Hepatocyte (in vitro differentiated cells): ENCODE data around the gene ATAD3B. TPM values are rescaled to one million over a fixed set of nuclear protein-coding genes. Genes with fewer than 3 reads are reported as not detected.
"Not testable (repeated sequence)": the region's sequence is repeated elsewhere in the genome, so short reads cannot be mapped to it uniquely, and the experiment has no call there.

Experiments used
- DNase-seq: peaks from one replicate; pipeline ENCODE4 v3.0.0-alpha.2; 2016; ENCODE audit warnings: low spot score
- H2AFZ ChIP-seq: fragments of 200-600 bp; sonication (generic); 2 replicates; pipeline ENCODE4 v1.6.0; 2016; ENCODE audit warnings: antibody characterized with exemption, mild to moderate bottlenecking
- H3K27ac ChIP-seq: fragments of 200-600 bp; sonication (generic); 2 replicates; pipeline ENCODE4 v1.5.1; 2016; ENCODE audit warnings: mild to moderate bottlenecking
- H3K27me3 ChIP-seq: fragments of 200-600 bp; sonication (generic); 2 replicates; pipeline ENCODE4 v1.6.1; 2016
- H3K36me3 ChIP-seq: fragments of 200-600 bp; sonication (generic); replicated peaks from 2 replicates; pipeline ENCODE4 v1.5.1; 2016; ENCODE audit warnings: low read depth; ENCODE audit not compliant: insufficient read depth
- H3K4me1 ChIP-seq: fragments of 200-600 bp; sonication (generic); 2 replicates; pipeline ENCODE4 v1.5.1; 2016; ENCODE audit warnings: mild to moderate bottlenecking, moderate library complexity; ENCODE audit not compliant: insufficient read depth
- H3K4me2 ChIP-seq: fragments of 200-600 bp; sonication (generic); 2 replicates; pipeline ENCODE4 v1.6.0; 2016
- H3K4me3 ChIP-seq: fragments of 200-600 bp; sonication (generic); 2 replicates; pipeline ENCODE4 v1.5.1; 2016; ENCODE audit warnings: mild to moderate bottlenecking
- H3K79me2 ChIP-seq: fragments of 200-600 bp; sonication (generic); 2 replicates; pipeline ENCODE4 v1.6.0; 2017; ENCODE audit warnings: mild to moderate bottlenecking
- H3K9me2 ChIP-seq: fragments of 200-600 bp; sonication (generic); replicated peaks from 2 replicates; pipeline ENCODE4 v1.6.0; 2017; ENCODE audit warnings: mild to moderate bottlenecking; ENCODE audit not compliant: insufficient read depth
- H3K9me3 ChIP-seq: fragments of 200-600 bp; sonication (generic); 2 replicates; pipeline ENCODE4 v1.5.1; 2016; ENCODE audit warnings: low read depth, mild to moderate bottlenecking
- H4K20me1 ChIP-seq: fragments of 200-600 bp; sonication (generic); 2 replicates; pipeline ENCODE4 v1.6.0; 2016; ENCODE audit warnings: mild to moderate bottlenecking; ENCODE audit not compliant: insufficient read depth, poor library complexity, severe bottlenecking
- EZH2 ChIP-seq: fragments of 200-600 bp; sonication (generic); IDR thresholded peaks from 2 replicates; pipeline ENCODE4 v1.6.1; 2016; ENCODE audit warnings: antibody characterized with exemption, mild to moderate bottlenecking, borderline replicate concordance
- EZH2phosphoT487 ChIP-seq: fragments of 200-600 bp; sonication (generic); IDR thresholded peaks from one replicate; pipeline ENCODE4 v1.6.1; 2018; ENCODE audit warnings: antibody characterized with exemption, mild to moderate bottlenecking, low read depth, moderate library complexity; ENCODE audit not compliant: unreplicated experiment, severe bottlenecking
- WGBS: methylation state at CpG from one replicate; pipeline ENCODE4 v1.1.6; 2016; ENCODE audit warnings: low lambda C conversion rate; ENCODE audit errors: missing lambda C conversion rate; 5-methylcytosine and 5-hydroxymethylcytosine counted together
- polyA plus RNA-seq: library from polyadenylated mRNA; unstranded; fragments of >200 nt; fragmentation: Nextera tagmentation; extraction: Ambion mirVana; gene quantifications from 2 replicates; pipeline ENCODE4 v1.2.1, GENCODE V29; 2016
- total RNA-seq: library from RNA; depleted of rRNA; stranded (reverse); fragments of >200 nt; gene quantifications from 2 replicates; pipeline ENCODE4 v1.2.3, GENCODE V29; 2014
- TF ChIP-seq, protein P1 (sequence below): fragments of 200-600 bp; sonication (generic); IDR thresholded peaks from 2 replicates; pipeline ENCODE4 v1.5.1; 2016; ENCODE audit warnings: antibody characterized with exemption, mild to moderate bottlenecking; ENCODE audit not compliant: poor library complexity

ATAD3B gene
- total and polyA plus RNA-seq, 2 experiments from 2014 or later: 13.4 to 33.2 TPM

DNA sequence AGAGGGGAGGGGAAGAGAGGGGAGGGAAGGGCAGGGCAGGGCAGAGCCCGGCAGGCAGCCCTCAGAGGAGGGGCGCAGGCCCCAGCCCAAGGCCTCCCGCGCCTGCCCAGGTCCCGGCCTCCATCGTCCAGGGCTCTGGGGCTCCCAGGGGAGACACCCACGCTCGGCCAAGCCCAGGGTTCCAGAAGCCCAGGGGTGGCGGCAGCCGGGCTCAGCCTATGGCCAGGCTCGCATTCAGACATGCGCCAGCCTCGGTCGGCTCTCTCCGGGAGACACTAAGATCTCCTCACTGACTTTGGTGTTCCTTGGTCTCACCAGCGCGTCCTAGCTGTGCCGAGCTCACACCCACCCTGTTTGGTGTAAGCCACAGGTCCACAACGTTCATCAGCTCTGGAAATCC is 43.4 kb upstream of the ATAD3B start:
- Histone ChIP-seq H3K79me2 (no peaks in the 10 kb centered on the region), H3K9me2 (no peaks in the 10 kb centered on the region), H3K9me3 (no peaks in the 10 kb centered on the region), H3K27ac (no peak overlapping the region), H3K36me3 (no peaks in the 10 kb centered on the region), H4K20me1 (no peaks in the 10 kb centered on the region), H3K27me3 (no peaks in the 10 kb centered on the region), H2AFZ (no peak overlapping the region), H3K4me1 (peaks cover 38% of the 10 kb centered on the region), H3K4me3 (no peak overlapping the region), H3K4me2 (no peak overlapping the region)
- no peak for TF ChIP-seq EZH2phosphoT487
- TF ChIP-seq, protein P1, sequence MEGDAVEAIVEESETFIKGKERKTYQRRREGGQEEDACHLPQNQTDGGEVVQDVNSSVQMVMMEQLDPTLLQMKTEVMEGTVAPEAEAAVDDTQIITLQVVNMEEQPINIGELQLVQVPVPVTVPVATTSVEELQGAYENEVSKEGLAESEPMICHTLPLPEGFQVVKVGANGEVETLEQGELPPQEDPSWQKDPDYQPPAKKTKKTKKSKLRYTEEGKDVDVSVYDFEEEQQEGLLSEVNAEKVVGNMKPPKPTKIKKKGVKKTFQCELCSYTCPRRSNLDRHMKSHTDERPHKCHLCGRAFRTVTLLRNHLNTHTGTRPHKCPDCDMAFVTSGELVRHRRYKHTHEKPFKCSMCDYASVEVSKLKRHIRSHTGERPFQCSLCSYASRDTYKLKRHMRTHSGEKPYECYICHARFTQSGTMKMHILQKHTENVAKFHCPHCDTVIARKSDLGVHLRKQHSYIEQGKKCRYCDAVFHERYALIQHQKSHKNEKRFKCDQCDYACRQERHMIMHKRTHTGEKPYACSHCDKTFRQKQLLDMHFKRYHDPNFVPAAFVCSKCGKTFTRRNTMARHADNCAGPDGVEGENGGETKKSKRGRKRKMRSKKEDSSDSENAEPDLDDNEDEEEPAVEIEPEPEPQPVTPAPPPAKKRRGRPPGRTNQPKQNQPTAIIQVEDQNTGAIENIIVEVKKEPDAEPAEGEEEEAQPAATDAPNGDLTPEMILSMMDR: no peak
- no peak for TF ChIP-seq EZH2
- 92% methylated on average over 12 of the region's 19 CpGs for WGBS
- no peak for DNase-seq

DNA sequence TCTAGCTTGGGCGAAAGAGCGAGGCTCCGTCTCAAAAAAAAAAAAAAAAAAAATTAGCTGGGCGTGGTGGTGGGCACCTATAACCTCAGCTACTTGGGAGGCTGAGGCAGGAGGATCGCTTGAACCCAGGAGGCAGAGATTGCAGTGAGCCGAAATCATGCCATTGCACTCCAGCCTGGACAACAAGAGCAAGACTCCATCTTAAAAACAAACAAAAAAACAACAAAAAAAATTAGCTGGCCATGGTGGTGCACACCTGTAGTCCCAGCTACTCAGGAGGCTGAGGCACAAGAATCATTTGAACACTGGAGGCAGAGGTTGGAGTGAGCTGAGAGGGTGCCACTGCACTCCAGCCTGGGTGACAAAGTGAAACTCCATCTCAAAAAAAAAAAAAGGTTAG is 42.6 kb upstream of the ATAD3B start:
- not testable (repeated sequence) for H3K9me3 ChIP-seq, DNase-seq, H3K4me2 ChIP-seq, H3K36me3 ChIP-seq, H3K4me3 ChIP-seq, H2AFZ ChIP-seq, H3K27me3 ChIP-seq, H4K20me1 ChIP-seq, H3K79me2 ChIP-seq, H3K27ac ChIP-seq, H3K9me2 ChIP-seq
- peaks cover 46% of the 10 kb centered on the region for H3K4me1 ChIP-seq
- 99% methylated on average over 5 of the region's 6 CpGs for WGBS

DNA sequence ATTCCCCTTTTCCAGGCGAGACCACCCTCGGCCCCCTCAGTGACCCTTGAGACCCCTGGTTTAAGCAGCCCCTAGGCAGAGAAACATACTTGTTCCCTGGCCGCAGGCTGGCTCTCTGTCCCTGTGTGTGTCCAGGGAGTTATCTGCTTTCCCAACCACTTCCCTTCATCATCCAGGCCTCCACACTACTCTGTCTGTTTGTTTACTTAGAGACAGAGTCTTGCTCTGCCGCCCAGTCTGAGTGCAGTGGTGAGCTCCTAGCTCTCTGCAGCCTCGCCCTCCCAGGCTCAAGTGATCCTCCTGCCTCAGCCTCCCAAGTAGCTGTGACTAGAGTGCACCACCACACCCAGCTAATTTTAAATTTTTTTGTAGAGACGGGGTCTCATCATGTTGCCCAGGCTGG is 41.9 kb upstream of the ATAD3B start:
- no peak for DNase-seq
- no peaks in the 10 kb centered on the region for H3K27me3 ChIP-seq
- peak overlapping the region; percentile 96 for H3K27ac ChIP-seq
- H3K9me2 ChIP-seq: no peaks in the 10 kb centered on the region
- peaks cover 53% of the 10 kb centered on the region for H3K4me1 ChIP-seq
- H2AFZ ChIP-seq: no peak overlapping the region
- H3K4me2 ChIP-seq: peak overlapping the region; percentile 66
- 83% methylated on average over 6 of the region's 6 CpGs for WGBS
- no peak overlapping the region for H3K4me3 ChIP-seq
- no peak for TF ChIP-seq EZH2phosphoT487
- TF ChIP-seq, protein P1: no peak
- TF ChIP-seq EZH2: no peak
- H4K20me1 ChIP-seq: no peaks in the 10 kb centered on the region
- no peaks in the 10 kb centered on the region for H3K36me3 ChIP-seq
- H3K9me3 ChIP-seq: no peaks in the 10 kb centered on the region
- H3K79me2 ChIP-seq: no peaks in the 10 kb centered on the region

DNA sequence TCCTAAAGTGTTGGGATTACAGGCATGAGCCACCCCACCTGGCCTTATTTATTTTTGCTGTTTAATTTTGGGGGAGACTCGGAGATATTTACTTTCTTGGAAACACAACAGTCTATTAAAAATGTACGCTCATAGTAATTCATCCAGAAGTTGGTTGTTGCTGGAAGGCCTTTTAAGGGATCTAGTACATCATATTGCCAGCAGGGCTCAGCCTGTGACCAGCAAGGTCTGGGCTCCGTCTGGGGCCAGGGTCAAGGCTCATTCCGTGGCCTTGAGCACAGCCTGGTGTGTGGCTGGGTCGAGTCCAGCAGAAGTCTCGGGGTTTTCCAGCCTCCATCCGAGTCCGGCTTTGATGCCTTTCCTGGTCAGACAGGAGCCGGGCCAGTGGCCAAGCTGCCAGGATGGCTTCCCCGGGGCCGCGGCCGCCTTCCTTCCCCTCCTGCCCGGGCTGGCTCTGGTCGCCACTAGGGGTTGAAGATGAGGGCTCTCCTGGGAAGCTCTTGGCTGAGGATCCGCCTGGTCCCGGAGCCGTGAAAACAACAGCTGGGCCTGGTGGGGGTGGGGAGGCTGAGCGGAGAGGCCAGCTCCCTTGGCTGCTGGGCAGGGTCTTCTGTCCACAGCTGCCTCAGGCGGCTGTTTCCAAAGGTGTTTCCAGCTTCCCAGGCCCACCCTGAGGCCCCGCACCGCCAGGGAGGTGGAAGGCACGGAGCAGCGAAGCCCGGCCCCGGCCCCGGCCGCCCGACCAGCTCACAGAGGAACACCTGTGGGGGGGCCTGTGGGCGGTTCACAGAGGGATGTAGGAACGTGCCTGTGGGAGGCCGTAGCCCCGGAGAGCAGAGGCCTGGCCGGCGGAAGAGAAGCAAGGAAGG is 41.2 kb upstream of the ATAD3B start:
- peaks cover 60% of the 10 kb centered on the region for H3K4me1 ChIP-seq
- H3K4me3 ChIP-seq: no peak overlapping the region
- no peaks in the 10 kb centered on the region for H3K9me2 ChIP-seq
- TF ChIP-seq EZH2 (no peak), EZH2phosphoT487 (no peak)
- TF ChIP-seq, protein P1: peak; percentile 6
- peak overlapping the region; percentile 62 for H2AFZ ChIP-seq
- DNase-seq: peak; percentile 74
- peak overlapping the region; percentile 66 for H3K4me2 ChIP-seq
- no peaks in the 10 kb centered on the region for H3K27me3 ChIP-seq
- no peaks in the 10 kb centered on the region for H3K9me3 ChIP-seq
- peak overlapping the region; percentile 96 for H3K27ac ChIP-seq
- H4K20me1 ChIP-seq: no peaks in the 10 kb centered on the region
- 30% methylated on average over 33 of the region's 35 CpGs for WGBS
- no peaks in the 10 kb centered on the region for H3K79me2 ChIP-seq
- H3K36me3 ChIP-seq: no peaks in the 10 kb centered on the region
